GM12873 (cell line): Measurements from ENCODE around the gene HDAC10.

ENCODE experiments used
- CTCF ChIP-seq: IDR thresholded peaks from 2 replicates; pipeline ENCODE4 v1.5.1; 2012; ENCODE audit warnings: low read depth, mild to moderate bottlenecking, moderate library complexity, low read length, control low read depth; ENCODE audit not compliant: insufficient read depth; ENCODE audit errors: missing control alignments

The HDAC10 gene

GRCh38 chr22:50228366-50228765, 22.7 kb downstream of the HDAC10 start:
- TF ChIP-seq CTCF, result no peak

GRCh38 chr22:50227579-50228215, 23.4 kb downstream of the HDAC10 start:
- no peak for TF ChIP-seq CTCF

GRCh38 chr22:50226875-50227165, 24.2 kb downstream of the HDAC10 start:
- no peak for TF ChIP-seq CTCF

GRCh38 chr22:50226063-50226874, 24.8 kb downstream of the HDAC10 start:
- TF ChIP-seq CTCF, result no peak

- no peak for TF ChIP-seq CTCF
Measured at GRCh38 chr22:50225200-50225969, 25.7 kb downstream of the HDAC10 start.

- TF ChIP-seq CTCF, result no peak
Measured at GRCh38 chr22:50224071-50224470, 27.0 kb downstream of the HDAC10 start.

GRCh38 chr22:50222508-50222907, 28.6 kb downstream of the HDAC10 start:
- no peak for TF ChIP-seq CTCF
